DOHH2 (cell line): ENCODE results near the gene HOXA9.

Experiments
- H3F3A ChIP-seq: fragments of 200-600 bp; sonication (generic), shearing (Covaris generic); 2 replicates; pipeline ENCODE4 v1.6.0; 2016; ENCODE audit warnings: antibody characterized with exemption, mild to moderate bottlenecking; ENCODE audit not compliant: control insufficient read depth, insufficient read depth
- H3K27ac ChIP-seq: fragments of 200-600 bp; sonication (generic); 2 replicates; pipeline ENCODE4 v1.5.1; 2014; ENCODE audit warnings: low read depth, mild to moderate bottlenecking, low read length, moderate library complexity
- H3K27me3 ChIP-seq: fragments of 200-600 bp; sonication (generic); 2 replicates; pipeline ENCODE4 v1.6.1; 2014; ENCODE audit warnings: mild to moderate bottlenecking, low read length, mixed read lengths; ENCODE audit not compliant: control insufficient read depth
- H3K36me3 ChIP-seq: fragments of 200-600 bp; sonication (generic); 2 replicates; pipeline ENCODE4 v1.6.1; 2014; ENCODE audit warnings: mild to moderate bottlenecking, low read length, moderate library complexity, mixed read lengths; ENCODE audit not compliant: control insufficient read depth
- H3K4me1 ChIP-seq: fragments of 200-600 bp; sonication (generic); 2 replicates; pipeline ENCODE4 v1.6.1; 2014; ENCODE audit warnings: mild to moderate bottlenecking, low read length, mixed read lengths; ENCODE audit not compliant: control insufficient read depth
- H3K4me2 ChIP-seq: fragments of 200-600 bp; sonication (generic); 2 replicates; pipeline ENCODE4 v1.6.0; 2014; ENCODE audit warnings: mild to moderate bottlenecking, low read length, moderate library complexity
- H3K4me3 ChIP-seq: fragments of 200-600 bp; sonication (generic); 2 replicates; pipeline ENCODE4 v1.5.1; 2014; ENCODE audit warnings: mild to moderate bottlenecking, low read length, mixed read lengths
- H3K79me2 ChIP-seq: fragments of 200-600 bp; sonication (generic); 2 replicates; pipeline ENCODE4 v1.6.1; 2014; ENCODE audit warnings: mild to moderate bottlenecking, low read length, mixed read lengths; ENCODE audit not compliant: control insufficient read depth
- H3K9me2 ChIP-seq: fragments of 200-600 bp; sonication (generic); replicated peaks from 2 replicates; pipeline ENCODE4 v1.6.1; 2014; ENCODE audit warnings: mild to moderate bottlenecking, low read length, mixed read lengths; ENCODE audit not compliant: control insufficient read depth
- H3K9me3 ChIP-seq: fragments of 200-600 bp; sonication (generic); 2 replicates; pipeline ENCODE4 v1.6.1; 2014; ENCODE audit warnings: antibody characterized with exemption, low read length, mixed read lengths; ENCODE audit not compliant: control insufficient read depth, insufficient read depth
- H4K20me1 ChIP-seq: fragments of 200-600 bp; sonication (generic); 2 replicates; pipeline ENCODE4 v1.6.0; 2014; ENCODE audit warnings: low read depth, mild to moderate bottlenecking, antibody characterized with exemption, low read length, moderate library complexity; ENCODE audit not compliant: control insufficient read depth, insufficient read depth
- EZH2phosphoT487 ChIP-seq: fragments of 200-600 bp; sonication (generic); IDR thresholded peaks from 2 replicates; pipeline ENCODE4 v1.6.1; 2017; ENCODE audit warnings: borderline replicate concordance, mild to moderate bottlenecking, antibody characterized with exemption, low read length, moderate library complexity, mixed read lengths
- TF ChIP-seq, protein P1 (sequence below): fragments of 200-600 bp; sonication (generic); IDR thresholded peaks from one replicate; pipeline ENCODE4 v1.5.1; 2014; ENCODE audit warnings: antibody characterized with exemption, mild to moderate bottlenecking, low read depth, low read length; ENCODE audit not compliant: poor library complexity, severe bottlenecking

Gene HOXA9

GRCh38 chr7:27148031-27148755, 17.1 kb downstream of the HOXA9 start:
- Histone ChIP-seq H3K4me3 (peak overlapping the region; percentile 77), H3F3A (no peaks in the 10 kb centered on the region), H3K79me2 (no peaks in the 10 kb centered on the region), H3K36me3 (no peaks in the 10 kb centered on the region), H3K27me3 (peaks cover 54% of the 10 kb centered on the region), H3K9me2 (no peaks in the 10 kb centered on the region), H3K27ac (no peak overlapping the region), H3K4me1 (peaks cover 52% of the 10 kb centered on the region), H3K4me2 (peak overlapping the region; percentile 94), H4K20me1 (no peaks in the 10 kb centered on the region), H3K9me3 (no peaks in the 10 kb centered on the region)
- TF ChIP-seq EZH2phosphoT487: 0 out of 2 replicates have a peak, but pooled peaks have one; percentile 46
- TF ChIP-seq, protein P1, sequence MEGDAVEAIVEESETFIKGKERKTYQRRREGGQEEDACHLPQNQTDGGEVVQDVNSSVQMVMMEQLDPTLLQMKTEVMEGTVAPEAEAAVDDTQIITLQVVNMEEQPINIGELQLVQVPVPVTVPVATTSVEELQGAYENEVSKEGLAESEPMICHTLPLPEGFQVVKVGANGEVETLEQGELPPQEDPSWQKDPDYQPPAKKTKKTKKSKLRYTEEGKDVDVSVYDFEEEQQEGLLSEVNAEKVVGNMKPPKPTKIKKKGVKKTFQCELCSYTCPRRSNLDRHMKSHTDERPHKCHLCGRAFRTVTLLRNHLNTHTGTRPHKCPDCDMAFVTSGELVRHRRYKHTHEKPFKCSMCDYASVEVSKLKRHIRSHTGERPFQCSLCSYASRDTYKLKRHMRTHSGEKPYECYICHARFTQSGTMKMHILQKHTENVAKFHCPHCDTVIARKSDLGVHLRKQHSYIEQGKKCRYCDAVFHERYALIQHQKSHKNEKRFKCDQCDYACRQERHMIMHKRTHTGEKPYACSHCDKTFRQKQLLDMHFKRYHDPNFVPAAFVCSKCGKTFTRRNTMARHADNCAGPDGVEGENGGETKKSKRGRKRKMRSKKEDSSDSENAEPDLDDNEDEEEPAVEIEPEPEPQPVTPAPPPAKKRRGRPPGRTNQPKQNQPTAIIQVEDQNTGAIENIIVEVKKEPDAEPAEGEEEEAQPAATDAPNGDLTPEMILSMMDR: no peak

DNA sequence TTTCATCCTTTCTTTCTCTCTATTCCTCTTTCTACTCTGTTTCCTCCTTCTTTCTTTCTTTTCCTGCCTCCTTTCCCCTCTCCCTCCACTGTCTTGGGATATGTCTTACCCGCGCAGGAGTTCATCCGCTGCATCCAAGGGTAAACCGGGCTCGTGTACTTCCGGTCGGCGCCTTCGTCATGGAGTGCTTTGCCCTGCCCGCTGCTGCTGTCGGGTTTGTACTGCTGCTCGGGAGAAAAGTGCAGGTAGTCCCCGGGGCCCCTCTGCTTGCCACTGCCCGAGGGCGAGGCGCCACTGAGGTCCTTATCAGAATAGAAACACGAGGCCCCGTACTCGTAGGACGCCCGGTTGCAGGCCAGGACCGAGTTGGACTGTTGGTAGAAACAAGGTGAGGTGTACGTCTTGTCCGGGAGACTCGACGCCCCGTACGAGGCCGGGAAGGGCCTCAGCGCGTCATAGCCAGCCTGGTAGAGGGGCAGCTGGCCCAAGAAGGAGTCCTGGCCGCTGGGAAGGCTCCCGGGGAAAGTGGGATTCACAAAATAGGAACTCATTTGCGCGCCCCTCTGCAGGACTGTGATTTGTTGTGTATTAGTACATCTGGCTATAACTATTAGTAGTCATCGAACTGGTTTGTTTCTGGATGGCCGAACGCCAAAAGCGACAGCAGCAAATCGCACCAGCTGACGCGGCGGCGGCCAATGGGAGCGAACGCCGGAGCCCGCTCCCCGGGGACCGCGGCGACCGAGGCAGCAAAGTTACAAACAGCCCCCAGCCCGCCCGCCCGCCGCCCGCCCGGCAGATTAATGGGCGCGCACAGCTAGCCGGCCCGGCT, 17.9 kb downstream of the HOXA9 start, which contains the start of gene HOXA6:
TSS of gene HOXA6 (minus strand) at position 576 of the 832 bp plus-strand sequence. CDS start at position 551, 25 bp downstream.
- 0 out of 2 replicates have a peak, but pooled peaks have one; percentile 46 for TF ChIP-seq EZH2phosphoT487
- TF ChIP-seq, protein P1: no peak
- no peaks in the 10 kb centered on the region for H3K9me3 ChIP-seq
- H3K4me3 ChIP-seq: peak within 1 kb of the TSS; percentile 77

DNA sequence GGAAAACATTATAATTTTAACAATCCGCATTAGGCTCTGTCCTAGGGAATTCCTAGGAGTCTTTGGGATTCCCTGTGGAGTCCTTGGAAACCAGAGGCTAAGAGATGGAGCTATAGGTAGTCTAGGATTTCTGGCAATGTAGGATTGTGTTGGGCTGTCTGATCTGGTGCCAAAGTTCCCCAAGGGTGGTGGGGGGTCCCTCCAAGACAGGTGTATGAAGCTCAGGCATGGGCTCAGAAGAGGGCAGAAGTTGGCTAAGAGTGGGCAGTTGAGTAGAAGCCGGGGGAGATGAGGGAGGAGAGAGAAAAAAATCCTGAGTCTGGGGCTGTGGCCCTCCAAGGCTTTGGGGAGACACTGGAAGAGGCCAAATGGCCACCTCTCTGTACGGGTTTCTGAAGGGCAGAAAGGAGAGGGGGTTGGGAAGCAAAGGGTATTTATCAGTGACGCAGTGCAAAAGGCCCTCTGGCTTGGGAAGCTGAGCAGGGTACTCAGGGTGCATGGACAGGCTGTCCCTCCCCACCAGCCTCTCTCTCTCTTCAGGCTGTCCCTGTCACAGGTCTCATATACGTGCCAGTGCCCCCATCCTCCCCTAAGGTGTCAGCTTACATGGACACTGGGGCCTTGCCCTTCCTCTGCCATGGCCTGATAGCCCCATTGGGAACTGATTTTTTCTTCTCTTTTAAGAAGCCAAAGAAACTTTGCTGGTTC, 18.7 kb downstream of the HOXA9 start:
- H4K20me1 ChIP-seq: no peaks in the 10 kb centered on the region
- no peaks in the 10 kb centered on the region for H3K79me2 ChIP-seq
- H3K36me3 ChIP-seq: no peaks in the 10 kb centered on the region
- peaks cover 45% of the 10 kb centered on the region for H3K27me3 ChIP-seq
- no peak overlapping the region for H3K27ac ChIP-seq
- no peaks in the 10 kb centered on the region for H3K9me2 ChIP-seq
- H3K4me1 ChIP-seq: peaks cover 43% of the 10 kb centered on the region
- no peaks in the 10 kb centered on the region for H3F3A ChIP-seq
- H3K4me3 ChIP-seq: no peak overlapping the region
- H3K9me3 ChIP-seq: no peaks in the 10 kb centered on the region
- TF ChIP-seq, protein P1: no peak
- no peak for TF ChIP-seq EZH2phosphoT487
- no peak overlapping the region for H3K4me2 ChIP-seq

More for the DNA sequence above, 17.9 kb downstream of the HOXA9 start, which contains the start of gene HOXA6:
- Histone ChIP-seq H3K4me2 (peak within 1 kb of the TSS; percentile 94), H4K20me1 (no peaks in the 10 kb centered on the region), H3K79me2 (no peaks in the 10 kb centered on the region), H3K36me3 (no peaks in the 10 kb centered on the region), H3K27ac (no peak within 1 kb of the TSS), H3K4me1 (peaks cover 51% of the 10 kb centered on the region), H3K27me3 (peaks cover 50% of the 10 kb centered on the region), H3F3A (no peaks in the 10 kb centered on the region), H3K9me2 (no peaks in the 10 kb centered on the region)
